Hematopoietic multipotent progenitor cell treated with erythropoietin and hydrocortisone succinate and interleukin-3 and kit ligand, for 17 days (in vitro differentiated cells): ENCODE results near the gene KIF26A.

Experiments
- DNase-seq: peaks from one replicate; pipeline ENCODE4 v3.0.0-alpha.2; 2015; ENCODE audit warnings: low spot score

The KIF26A gene

DNA sequence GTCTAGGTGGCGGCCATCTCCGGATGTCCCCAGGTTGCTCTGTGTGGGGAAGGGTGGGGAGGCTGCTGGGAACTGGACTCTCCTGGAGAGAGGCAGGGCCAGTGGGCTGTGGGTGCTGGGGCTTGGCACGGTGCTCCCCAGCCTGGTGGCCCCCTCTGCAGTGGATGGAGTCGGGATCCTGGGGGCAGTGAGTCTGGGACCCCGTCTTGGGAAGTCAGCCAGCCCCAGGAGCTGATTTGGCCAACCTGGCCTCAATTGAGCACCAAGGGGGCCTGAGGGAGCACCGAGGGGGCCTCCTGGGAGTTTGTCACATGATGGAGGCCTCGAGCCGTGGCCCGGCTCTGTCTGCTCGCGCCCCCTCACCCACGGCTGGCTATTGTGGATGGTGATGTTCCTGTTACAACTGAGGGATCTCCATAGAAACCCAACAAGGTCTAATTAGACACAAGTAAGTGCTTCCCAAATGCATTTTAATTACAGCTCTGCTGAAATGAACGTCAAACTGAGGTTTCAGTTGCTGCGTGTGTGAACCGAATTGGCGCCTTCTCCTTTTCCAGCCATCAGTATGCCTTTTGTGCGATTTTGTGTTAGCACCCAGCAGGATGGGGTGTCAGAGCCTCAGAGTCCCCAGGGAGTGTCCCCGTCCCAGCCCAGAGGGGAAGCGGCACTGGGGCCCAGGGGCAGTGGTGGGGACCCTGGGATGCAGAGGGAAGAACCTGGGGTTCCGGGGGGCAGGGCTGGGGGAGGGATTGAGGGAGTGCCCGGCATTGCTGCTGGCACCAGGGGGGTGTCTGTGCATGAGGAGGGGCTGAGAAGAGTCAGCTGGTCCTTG is 71.8 kb downstream of the KIF26A start:
- no peak for DNase-seq

DNA sequence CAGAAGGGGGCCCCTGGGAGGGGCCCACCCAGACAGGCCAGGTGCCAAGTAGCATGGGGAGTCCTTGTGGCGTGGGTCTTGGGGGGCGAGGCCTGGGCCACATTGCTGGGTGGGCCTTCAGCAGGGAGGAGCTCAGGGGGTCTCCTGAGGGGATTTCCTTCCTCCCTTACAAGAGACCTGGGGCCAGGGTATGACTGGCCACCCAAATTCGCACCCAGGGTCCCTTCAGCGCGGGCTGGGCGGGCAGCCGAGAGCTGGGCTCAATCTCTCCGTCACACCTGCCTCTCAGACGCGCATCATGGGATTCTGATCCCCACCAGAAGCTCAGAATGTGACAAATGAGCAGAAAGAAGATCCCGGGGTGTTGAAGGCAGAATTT is 72.4 kb downstream of the KIF26A start:
- no peak for DNase-seq

GRCh38 chr14:104211215-104211614 is 72.8 kb downstream of the KIF26A start:
- no peak for DNase-seq

DNA sequence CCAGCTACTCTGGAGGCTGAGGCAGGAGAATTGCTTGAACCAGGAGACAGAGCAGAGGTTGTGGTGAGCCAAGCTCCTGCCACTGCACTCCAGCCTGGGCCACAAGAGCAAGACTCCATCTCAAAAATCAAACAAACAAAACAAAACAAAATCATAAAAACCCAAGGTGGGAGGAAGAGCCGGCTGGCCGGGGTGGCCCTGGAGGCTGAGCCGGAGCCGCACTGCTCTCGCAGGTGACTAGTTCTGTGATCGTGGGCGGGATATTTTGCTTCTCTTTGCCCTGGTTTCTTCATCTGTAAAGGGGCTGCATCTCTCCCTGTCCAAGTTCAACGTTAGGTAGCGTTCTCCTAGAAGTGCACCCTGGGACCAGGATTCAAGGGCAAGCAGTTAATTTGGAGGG is 73.4 kb downstream of the KIF26A start:
- DNase-seq = no peak

GRCh38 chr14:104212206-104213095 is 74.1 kb downstream of the KIF26A start:
- DNase-seq = no peak

DNA sequence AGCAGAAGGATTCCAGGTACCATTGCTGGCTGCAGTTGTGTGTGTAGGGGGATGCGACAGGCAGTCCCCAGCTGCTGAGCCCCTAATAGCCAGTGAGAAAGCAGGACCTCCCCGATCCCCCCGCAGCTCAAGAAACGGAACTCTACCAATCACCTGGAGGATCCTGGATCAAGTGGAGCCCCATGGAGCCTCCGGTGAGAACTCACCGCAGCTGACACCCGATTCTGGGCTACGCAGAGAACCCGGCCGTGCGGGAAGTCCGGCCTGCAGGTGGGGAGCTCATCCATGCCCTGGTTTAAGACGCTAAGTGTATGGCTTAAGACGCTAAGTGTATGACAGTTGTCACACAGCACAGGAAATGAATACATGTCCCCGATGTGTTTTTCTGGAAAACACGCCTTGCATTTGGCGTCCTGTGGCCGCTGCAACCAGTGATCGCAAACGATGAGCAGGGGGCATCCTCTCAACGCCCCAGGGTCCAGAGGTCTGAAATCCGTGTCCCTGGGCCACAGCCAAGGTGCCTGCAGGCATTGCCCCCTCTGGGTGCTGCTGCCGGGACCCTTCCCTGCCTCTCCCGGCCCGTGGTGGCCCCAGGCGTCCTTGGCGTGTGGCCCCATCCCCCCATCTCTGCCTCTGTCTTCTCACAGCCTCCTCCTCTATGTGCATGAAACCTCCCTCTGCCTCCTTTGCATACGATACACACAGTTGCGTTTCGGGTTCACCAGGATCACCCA is 75.1 kb downstream of the KIF26A start:
- DNase-seq = no peak

DNA sequence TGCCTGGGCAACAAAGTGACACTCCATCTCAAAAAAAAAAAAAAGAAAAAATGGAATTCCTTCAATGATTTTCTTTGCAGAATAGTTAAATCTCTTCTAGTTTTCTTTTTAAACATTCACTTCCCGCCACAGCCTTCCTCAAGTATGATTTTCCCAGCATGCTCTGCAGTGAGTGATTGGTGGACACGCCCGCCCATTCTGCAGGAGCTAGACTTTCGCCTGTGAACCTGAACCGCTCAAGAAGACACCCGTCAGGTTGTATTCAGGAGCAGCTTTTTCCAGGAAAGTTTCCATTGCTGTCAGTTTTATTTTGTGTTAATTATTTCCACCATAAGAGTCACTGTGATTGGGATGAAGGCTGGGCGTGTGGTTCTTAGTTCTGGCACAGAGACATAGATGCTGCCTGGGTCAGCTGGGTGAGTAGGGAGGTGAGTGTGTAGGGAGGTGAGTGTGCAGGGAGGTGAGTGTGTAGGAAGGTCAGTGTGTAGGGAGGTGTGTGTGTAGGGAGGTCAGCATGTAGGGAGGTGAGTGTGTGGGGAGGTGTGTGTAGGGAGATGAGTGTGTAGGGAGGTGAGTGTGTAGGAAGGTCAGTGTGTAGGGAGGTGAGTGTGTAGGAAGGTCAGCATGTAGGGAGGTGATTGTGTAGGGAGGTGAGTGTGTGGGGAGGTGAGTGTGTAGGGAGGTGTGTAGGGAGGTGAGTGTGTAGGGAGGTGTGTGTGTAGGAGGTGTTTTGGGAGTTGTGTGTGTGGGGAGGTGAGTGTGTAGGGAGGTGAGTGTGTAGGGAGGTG is 76.2 kb downstream of the KIF26A start:
- DNase-seq = no peak

DNA sequence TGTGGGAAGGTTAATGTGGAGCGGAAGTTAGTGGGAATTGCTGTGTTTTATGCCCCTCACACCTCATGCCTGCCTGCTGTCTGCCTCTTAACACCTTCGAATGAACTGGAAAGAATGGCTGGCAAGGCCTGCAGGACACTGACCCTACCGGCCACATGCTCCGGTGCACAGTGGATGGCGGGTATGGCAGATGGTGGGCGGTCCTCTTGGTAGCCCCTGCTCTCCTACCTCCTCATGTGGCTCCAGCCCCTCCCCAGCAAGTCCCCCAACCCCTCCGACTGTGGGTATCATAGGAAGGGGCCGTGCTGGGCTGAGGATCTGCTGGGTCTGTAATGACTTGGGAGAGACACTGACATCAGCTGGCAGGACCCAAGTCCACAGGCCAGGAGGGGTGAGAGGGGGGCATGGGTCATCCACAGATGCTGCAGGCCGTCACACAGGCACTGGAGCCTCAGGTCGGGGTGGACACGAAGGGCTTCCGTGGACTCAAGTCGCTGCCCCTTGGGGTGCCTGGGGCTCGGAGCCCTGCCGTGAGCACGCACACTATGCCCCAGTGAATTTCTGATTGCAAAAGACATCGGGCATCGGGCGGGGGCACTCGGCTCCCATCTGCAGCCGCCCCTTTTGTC is 77.4 kb downstream of the KIF26A start:
- DNase-seq = no peak

DNA sequence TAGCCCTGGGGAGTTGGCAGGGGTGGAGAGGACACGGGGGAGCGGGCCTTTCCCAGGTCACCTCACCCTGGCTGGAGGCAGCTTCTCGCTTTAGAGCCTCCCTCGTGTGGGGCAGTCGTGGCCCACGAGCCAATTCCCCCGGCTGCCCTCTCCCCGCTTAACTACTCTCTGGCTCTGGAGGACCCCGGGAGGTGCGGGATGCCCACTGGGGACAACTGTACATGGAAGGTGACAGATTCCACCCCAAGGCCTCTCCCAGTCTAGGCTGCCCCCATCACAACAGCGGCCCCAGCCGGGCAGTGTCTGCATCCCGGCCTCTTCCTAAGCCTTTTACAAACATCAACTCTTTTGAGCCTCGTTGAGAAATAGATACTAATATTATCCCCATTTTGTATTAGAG is 78.1 kb downstream of the KIF26A start:
- DNase-seq = no peak

DNA sequence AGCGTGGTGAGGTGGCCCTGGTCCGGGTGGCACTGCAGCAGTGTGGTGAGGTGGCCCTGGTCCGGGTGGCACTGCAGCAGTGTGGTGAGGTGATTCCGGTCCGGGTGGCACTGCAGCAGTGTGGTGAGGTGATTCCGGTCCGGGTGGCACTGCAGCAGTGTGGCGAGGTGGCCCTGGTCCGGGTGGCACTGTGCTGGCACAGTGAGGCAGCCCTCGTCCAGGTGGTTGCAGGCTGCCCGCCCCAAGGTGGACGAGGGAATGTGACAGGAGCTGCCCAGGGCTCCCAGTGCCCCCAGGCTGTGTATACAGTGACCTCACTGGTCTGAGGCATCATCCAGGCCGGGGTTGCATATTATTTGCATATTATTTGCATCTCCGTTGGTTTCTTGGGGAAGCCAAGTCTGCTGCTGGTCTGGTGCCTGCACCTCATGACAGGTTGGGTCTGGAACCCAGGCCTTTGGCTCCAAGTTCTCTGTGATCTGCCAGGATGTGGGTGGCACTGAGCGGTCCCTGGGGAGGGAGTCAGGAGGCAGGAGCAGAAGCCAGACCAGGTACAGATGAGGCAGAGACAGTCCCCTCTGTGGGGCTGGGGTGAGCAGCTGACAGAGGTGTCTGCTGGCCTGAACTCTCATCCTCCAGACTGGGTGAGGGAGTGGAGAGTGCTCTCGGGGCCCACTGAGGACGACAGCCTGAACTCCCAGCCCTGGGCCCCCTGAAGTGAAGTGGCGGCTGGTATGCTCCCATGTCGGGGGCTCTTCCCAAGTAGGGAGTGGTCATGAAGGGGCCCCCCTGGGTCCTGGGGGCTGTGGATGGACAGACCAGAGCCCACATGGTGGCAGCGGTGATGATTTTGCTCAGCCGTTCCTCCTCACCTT is 79.3 kb downstream of the KIF26A start:
- DNase-seq = no peak

DNA sequence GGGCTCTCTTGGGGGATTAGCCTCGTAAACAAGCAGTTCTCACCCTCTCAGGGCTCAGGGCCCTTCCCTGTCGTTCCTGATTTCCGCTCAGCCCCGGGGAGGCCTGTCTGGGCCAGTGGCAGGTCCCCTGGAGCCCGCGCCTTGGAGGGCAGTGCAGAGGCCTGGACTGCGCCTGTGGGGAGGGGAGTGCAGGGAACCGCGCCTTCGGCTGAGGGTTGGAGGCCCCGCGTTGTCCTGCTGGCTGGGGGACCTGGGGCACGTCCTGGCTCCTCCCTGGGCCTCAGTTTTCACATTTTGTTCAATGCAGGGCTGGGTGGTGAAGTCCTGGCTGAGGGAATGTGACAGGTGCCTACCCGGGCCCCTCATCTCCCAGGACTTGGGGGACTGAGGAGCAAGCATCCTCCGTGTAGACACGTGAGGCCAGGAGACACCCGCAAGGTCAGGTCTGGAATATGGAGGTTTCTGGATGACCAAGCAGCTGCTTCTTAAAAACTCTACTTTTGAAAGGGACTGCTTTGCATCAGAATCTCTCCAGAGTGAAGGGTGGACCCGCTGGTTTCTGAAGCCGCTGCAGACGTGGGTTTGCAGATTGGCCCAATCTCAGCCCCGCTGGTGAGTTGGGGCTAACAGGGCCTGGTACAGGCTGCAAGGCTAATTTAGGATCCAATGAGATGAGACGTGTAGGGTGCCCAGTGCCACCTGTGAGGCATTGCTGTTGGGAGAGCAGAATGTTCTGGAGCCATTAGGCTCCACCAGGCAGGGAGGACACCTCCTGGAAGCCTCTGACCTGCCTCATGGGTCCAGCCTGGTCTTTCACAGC is 80.2 kb downstream of the KIF26A start:
- no peak for DNase-seq

DNA sequence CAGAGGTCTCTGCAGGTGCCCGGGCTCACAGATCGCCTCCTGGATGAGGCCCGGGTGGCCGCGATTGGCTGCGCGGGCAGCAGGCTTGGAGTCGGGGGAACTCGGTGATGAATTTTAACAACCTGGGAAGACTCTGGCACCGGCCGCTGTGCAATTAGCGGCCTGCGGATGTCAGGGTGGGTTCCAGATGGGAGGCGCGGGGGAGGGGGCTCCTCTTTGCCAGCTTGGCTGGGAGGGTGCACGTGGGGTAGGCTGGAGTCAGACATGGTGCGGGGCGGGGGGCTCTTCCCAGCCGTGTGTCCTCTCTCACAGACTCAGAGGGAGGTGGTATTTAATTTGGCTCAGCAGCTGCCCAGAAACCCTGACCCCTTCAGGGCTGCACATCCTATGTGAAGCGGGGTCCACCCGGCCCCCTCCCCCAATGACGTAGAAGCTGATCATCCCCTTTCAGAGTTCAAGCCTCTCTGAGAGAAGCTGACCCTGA is 81.4 kb downstream of the KIF26A start:
- no peak for DNase-seq

GRCh38 chr14:104220215-104221070 is 82.1 kb downstream of the KIF26A start:
- DNase-seq = no peak

DNA sequence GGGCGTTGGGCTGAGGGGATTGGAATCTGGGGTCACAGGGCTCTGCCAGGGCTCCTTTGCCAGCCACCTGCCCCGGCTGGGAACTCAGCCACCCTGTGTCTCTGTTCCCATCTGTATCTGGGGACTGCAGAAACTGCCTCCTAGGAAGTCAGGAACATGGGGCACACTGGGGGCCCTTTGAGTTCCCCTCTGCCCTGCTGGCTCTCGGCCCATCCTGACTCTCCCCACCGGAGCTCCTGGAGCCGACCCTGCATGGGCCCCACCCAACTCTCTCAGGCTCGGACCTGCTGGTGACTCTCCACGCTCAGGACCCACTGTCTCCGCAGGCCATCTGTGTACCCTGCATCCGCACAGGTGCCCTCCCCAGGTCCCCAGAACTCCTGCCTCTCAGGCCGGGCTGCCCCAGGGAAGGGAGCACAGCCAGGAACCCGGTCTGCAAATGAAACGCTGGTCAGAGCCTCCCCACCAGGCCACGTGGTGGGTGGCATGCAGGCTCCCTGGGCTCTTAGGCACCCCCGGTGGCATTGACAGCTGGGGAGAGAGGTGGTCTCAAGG is 82.8 kb downstream of the KIF26A start:
- no peak for DNase-seq

GRCh38 chr14:104221636-104222369 is 83.4 kb downstream of the KIF26A start:
- no peak for DNase-seq

GRCh38 chr14:104222396-104223036 is 84.1 kb downstream of the KIF26A start:
- no peak for DNase-seq
